Mucosa of descending colon (tissue), 3 donors: ENCODE data around the gene CCBE1. TPM values are rescaled to one million over a fixed set of nuclear protein-coding genes. Genes with fewer than 3 reads are reported as not detected.

ENCODE experiments used
- ATAC-seq: fragments of 200-7000 bp; cut with Tn5 transposase; one replicate; pipeline ENCODE4 v1.9.1; 2020; ENCODE audit warnings: mild to moderate bottlenecking, moderate library complexity
- DNase-seq, 3 donors: peaks; one replicate each; pipeline ENCODE4 v3.0.0-alpha.2; 2020
- H3K36me3 ChIP-seq: fragments of 200-600 bp; one replicate; pipeline ENCODE4 v1.8.0; 2021; ENCODE audit warnings: low read depth, mild to moderate bottlenecking
- H3K4me1 ChIP-seq: fragments of 200-600 bp; one replicate; pipeline ENCODE4 v1.8.0; 2021; ENCODE audit warnings: low read depth, mild to moderate bottlenecking
- H3K4me3 ChIP-seq: fragments of 200-600 bp; one replicate; pipeline ENCODE4 v1.8.0; 2021; ENCODE audit warnings: mild to moderate bottlenecking
- H3K9me3 ChIP-seq: fragments of 200-600 bp; one replicate; pipeline ENCODE4 v1.8.0; 2021; ENCODE audit warnings: mild to moderate bottlenecking
- intact Hi-C, 2 donors: fragments of 100-400 bp; cut with DNase I in 1 of 2; cut with micrococcal nuclease in 1 of 2; formaldehyde crosslinking; loops; one replicate each; pipeline versions ENCODE4 v1.11.0 to v1.11.1; 2022; cut with DNase I, micrococcal nuclease
- total RNA-seq, 3 donors: library from RNA; stranded (reverse); fragmentation: NEBNext Ultra II Directional in 2 of 3; extraction: Animal tissue kit (Norgen Biotek cat#: 25700) in 2 of 3; gene quantifications; one replicate each; pipeline versions ENCODE4 v1.2.1 to v1.2.4, GENCODE V29; 2021 to 2023
- TF ChIP-seq, protein P1 (sequence below): fragments of 200-600 bp; IDR thresholded peaks from one replicate; pipeline ENCODE4 v1.8.0; 2022; ENCODE audit warnings: antibody characterized with exemption, mild to moderate bottlenecking
- donor health status: DM: no; HTN: no; CAD: no; lungs with moderate emphysema.
- donor health status: DM: no; HTN: no; CAD: no.
- donor health status: DM: no; HTN: yes; CAD: no.

The CCBE1 gene
- total RNA-seq, 3 donors from 2014 or later: 1.6 to 54.7 (median 2.2) TPM

- no peaks in the 10 kb centered on the region for H3K36me3 ChIP-seq
- no peak overlapping the region for H3K4me3 ChIP-seq
- ATAC-seq (no peak), DNase-seq (no peak)
- H3K4me1 ChIP-seq: no peaks in the 10 kb centered on the region
- intact Hi-C loops: no loop called here
- H3K9me3 ChIP-seq: no peaks in the 10 kb centered on the region
- TF ChIP-seq, protein P1, sequence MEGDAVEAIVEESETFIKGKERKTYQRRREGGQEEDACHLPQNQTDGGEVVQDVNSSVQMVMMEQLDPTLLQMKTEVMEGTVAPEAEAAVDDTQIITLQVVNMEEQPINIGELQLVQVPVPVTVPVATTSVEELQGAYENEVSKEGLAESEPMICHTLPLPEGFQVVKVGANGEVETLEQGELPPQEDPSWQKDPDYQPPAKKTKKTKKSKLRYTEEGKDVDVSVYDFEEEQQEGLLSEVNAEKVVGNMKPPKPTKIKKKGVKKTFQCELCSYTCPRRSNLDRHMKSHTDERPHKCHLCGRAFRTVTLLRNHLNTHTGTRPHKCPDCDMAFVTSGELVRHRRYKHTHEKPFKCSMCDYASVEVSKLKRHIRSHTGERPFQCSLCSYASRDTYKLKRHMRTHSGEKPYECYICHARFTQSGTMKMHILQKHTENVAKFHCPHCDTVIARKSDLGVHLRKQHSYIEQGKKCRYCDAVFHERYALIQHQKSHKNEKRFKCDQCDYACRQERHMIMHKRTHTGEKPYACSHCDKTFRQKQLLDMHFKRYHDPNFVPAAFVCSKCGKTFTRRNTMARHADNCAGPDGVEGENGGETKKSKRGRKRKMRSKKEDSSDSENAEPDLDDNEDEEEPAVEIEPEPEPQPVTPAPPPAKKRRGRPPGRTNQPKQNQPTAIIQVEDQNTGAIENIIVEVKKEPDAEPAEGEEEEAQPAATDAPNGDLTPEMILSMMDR: no peak
Observed at GRCh38 chr18:59706499-59706898, 9.3 kb upstream of the CCBE1 start.

GRCh38 chr18:59705145-59705544 lies 7.9 kb upstream of the CCBE1 start:
- TF ChIP-seq, protein P1: no peak
- Histone ChIP-seq H3K36me3 (no peaks in the 10 kb centered on the region), H3K9me3 (no peaks in the 10 kb centered on the region), H3K4me3 (no peak overlapping the region), H3K4me1 (no peaks in the 10 kb centered on the region)
- no peak for ATAC-seq
- no peak for DNase-seq
- intact Hi-C loops: no loop called here

GRCh38 chr18:59704146-59704545 lies 6.9 kb upstream of the CCBE1 start:
- Histone ChIP-seq H3K4me3 (no peak overlapping the region), H3K4me1 (no peaks in the 10 kb centered on the region), H3K36me3 (no peaks in the 10 kb centered on the region), H3K9me3 (no peaks in the 10 kb centered on the region)
- ATAC-seq (no peak), DNase-seq (no peak)
- TF ChIP-seq, protein P1: no peak
- intact Hi-C loops: no loop called here

GRCh38 chr18:59701272-59701671 lies 4.0 kb upstream of the CCBE1 start:
- intact Hi-C loops: no loop called here
- Histone ChIP-seq H3K4me1 (peaks cover 11% of the 10 kb centered on the region), H3K4me3 (no peak overlapping the region), H3K9me3 (no peaks in the 10 kb centered on the region), H3K36me3 (no peaks in the 10 kb centered on the region)
- DNase-seq (no peak), ATAC-seq (peak; percentile 64)
- TF ChIP-seq, protein P1: no peak

DNA sequence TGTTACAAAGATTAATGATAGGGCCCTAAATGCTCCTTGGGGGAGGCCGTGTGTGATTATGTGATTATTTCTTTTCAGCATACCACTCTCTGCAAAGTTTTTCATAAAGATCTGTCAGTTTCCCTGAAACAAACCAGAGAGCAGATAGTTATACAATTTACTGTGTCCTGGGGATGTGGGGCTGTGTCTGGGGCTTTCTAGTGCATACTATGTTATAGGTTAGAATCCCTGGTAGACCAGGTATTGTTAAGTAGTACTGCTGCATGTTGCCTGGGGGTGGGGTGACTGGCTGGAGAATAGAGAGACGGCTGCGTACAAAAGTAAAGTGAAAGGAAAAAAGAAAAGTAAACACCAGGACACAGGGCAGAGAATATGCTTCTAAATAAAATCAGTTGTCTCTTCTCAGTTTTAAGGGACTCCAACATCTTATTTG lies 3.3 kb upstream of the CCBE1 start:
- TF ChIP-seq, protein P1: no peak
- Histone ChIP-seq H3K4me1 (peaks cover 11% of the 10 kb centered on the region), H3K4me3 (no peak overlapping the region), H3K9me3 (no peaks in the 10 kb centered on the region), H3K36me3 (no peaks in the 10 kb centered on the region)
- DNase-seq (peak in 1 of 3 donors; percentile 15), ATAC-seq (peak; percentile 33)
- intact Hi-C loops: no loop called here
